ENCODE data around the gene AMPH. TPM values are rescaled to one million over a fixed set of nuclear protein-coding genes. Genes with fewer than 3 reads are reported as not detected.

AMPH gene
- total and polyA plus RNA-seq, 4 donors, result 0.18 to 6.6 (median 3.6) TPM

- H3K4me1 ChIP-seq (ENCODE audit: control insufficient read depth in 5 of 5, insufficient read depth in 5 of 5, low read length in 5 of 5), result peaks cover 0 to 10% (median 0%) of the 10 kb centered on the region in 5 donors
- H3K9ac ChIP-seq (ENCODE audit: insufficient read depth in 1 of 2, low read length in 2 of 2), result no peak overlapping the region
- no peak for DNase-seq
- no peak for ATAC-seq (ENCODE audit: insufficient read depth, low FRiP score)
- no peaks in the 10 kb centered on the region for H3K36me3 ChIP-seq (ENCODE audit: control insufficient read depth in 4 of 4, insufficient read depth in 4 of 4, low read length in 4 of 4)
- H3K27me3 ChIP-seq (ENCODE audit: control insufficient read depth in 3 of 3, insufficient read depth in 3 of 3, low read length in 2 of 3), result no peaks in the 10 kb centered on the region
- no peaks in the 10 kb centered on the region for H3K9me3 ChIP-seq (ENCODE audit: control insufficient read depth in 4 of 4, insufficient read depth in 3 of 4, low read length in 3 of 4)
- 85 to 92% methylated on average over 6 of the region's 6 CpGs for WGBS, 2 donors
- H3K4me3 ChIP-seq, result no peak overlapping the region
- H3K27ac ChIP-seq (ENCODE audit: low read depth in 1 of 2, low read length in 1 of 2), result no peak overlapping the region
- TF ChIP-seq, protein P1, sequence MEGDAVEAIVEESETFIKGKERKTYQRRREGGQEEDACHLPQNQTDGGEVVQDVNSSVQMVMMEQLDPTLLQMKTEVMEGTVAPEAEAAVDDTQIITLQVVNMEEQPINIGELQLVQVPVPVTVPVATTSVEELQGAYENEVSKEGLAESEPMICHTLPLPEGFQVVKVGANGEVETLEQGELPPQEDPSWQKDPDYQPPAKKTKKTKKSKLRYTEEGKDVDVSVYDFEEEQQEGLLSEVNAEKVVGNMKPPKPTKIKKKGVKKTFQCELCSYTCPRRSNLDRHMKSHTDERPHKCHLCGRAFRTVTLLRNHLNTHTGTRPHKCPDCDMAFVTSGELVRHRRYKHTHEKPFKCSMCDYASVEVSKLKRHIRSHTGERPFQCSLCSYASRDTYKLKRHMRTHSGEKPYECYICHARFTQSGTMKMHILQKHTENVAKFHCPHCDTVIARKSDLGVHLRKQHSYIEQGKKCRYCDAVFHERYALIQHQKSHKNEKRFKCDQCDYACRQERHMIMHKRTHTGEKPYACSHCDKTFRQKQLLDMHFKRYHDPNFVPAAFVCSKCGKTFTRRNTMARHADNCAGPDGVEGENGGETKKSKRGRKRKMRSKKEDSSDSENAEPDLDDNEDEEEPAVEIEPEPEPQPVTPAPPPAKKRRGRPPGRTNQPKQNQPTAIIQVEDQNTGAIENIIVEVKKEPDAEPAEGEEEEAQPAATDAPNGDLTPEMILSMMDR (IDR thresholded peaks at IDR 0.05; ENCODE audit: control extremely low read depth, extremely low read depth), result no peak
Measured at GRCh38 chr7:38465956-38466355, 165.2 kb downstream of the AMPH start.

GRCh38 chr7:38463277-38464225 lies 167.6 kb downstream of the AMPH start:
- Histone ChIP-seq H3K4me3 (no peak overlapping the region), H3K27me3 (ENCODE audit: control insufficient read depth in 3 of 3, insufficient read depth in 3 of 3, low read length in 2 of 3) (no peaks in the 10 kb centered on the region), H3K4me1 (ENCODE audit: control insufficient read depth in 5 of 5, insufficient read depth in 5 of 5, low read length in 5 of 5) (peaks cover 0 to 10% (median 0%) of the 10 kb centered on the region in 5 donors), H3K9ac (ENCODE audit: insufficient read depth in 1 of 2, low read length in 2 of 2) (no peak overlapping the region), H3K36me3 (ENCODE audit: control insufficient read depth in 4 of 4, insufficient read depth in 4 of 4, low read length in 4 of 4) (no peaks in the 10 kb centered on the region), H3K27ac (ENCODE audit: low read depth in 1 of 2, low read length in 1 of 2) (no peak overlapping the region), H3K9me3 (ENCODE audit: control insufficient read depth in 4 of 4, insufficient read depth in 3 of 4, low read length in 3 of 4) (no peaks in the 10 kb centered on the region)
- 40 to 56% methylated on average over 8 of the region's 8 CpGs for WGBS, 2 donors
- peak; percentile 80 to 87 (median 86) for DNase-seq
- ATAC-seq (ENCODE audit: insufficient read depth, low FRiP score), result no peak
- TF ChIP-seq, protein P1 (IDR thresholded peaks at IDR 0.05; ENCODE audit: control extremely low read depth, extremely low read depth), result no peak

GRCh38 chr7:38462819-38463218 lies 168.4 kb downstream of the AMPH start:
- Histone ChIP-seq H3K27ac (ENCODE audit: low read depth in 1 of 2, low read length in 1 of 2) (no peak overlapping the region), H3K4me1 (ENCODE audit: control insufficient read depth in 5 of 5, insufficient read depth in 5 of 5, low read length in 5 of 5) (peaks cover 0 to 10% (median 0%) of the 10 kb centered on the region in 5 donors), H3K9ac (ENCODE audit: insufficient read depth in 1 of 2, low read length in 2 of 2) (no peak overlapping the region), H3K27me3 (ENCODE audit: control insufficient read depth in 3 of 3, insufficient read depth in 3 of 3, low read length in 2 of 3) (no peaks in the 10 kb centered on the region), H3K4me3 (no peak overlapping the region), H3K9me3 (ENCODE audit: control insufficient read depth in 4 of 4, insufficient read depth in 3 of 4, low read length in 3 of 4) (no peaks in the 10 kb centered on the region), H3K36me3 (ENCODE audit: control insufficient read depth in 4 of 4, insufficient read depth in 4 of 4, low read length in 4 of 4) (no peaks in the 10 kb centered on the region)
- TF ChIP-seq, protein P1 (IDR thresholded peaks at IDR 0.05; ENCODE audit: control extremely low read depth, extremely low read depth), result no peak
- ATAC-seq (ENCODE audit: insufficient read depth, low FRiP score) (no peak), DNase-seq (no peak)
- 95 to 96% methylated on average over 11 of the region's 11 CpGs for WGBS, 2 donors

Data from lung (tissue), 12 donors.